Uterine smooth muscle cell (primary cell): Measurements from ENCODE around the gene NUP58. TPM values are rescaled to one million over a fixed set of nuclear protein-coding genes. Genes with fewer than 3 reads are reported as not detected.

Source experiments
- total RNA-seq: library from RNA; depleted of rRNA; stranded (reverse); fragments of >200 nt; gene quantifications from 2 replicates; pipeline ENCODE4 v1.2.3, GENCODE V29; 2014

The NUP58 gene
- 74.4 and 97.4 TPM in 2 replicates for total RNA-seq

GRCh38 chr13:25301347-25302113 lies at the start of gene NUP58:
Gene NUP58, plus strand, starts transcription at chr13:25301625. Its CDS starts 149 bp downstream, at chr13:25301774.

GRCh38 chr13:25286969-25287961 lies 14.2 kb upstream of the NUP58 start, which contains the start of gene MTMR6:
Gene MTMR6, minus strand, starts transcription at chr13:25287488. Its CDS starts 241 bp downstream, at chr13:25287247.

GRCh38 chr13:25371875-25372283 lies 70.5 kb downstream of the NUP58 start, which contains the start of gene ATP8A2:
Gene ATP8A2, plus strand, starts transcription at chr13:25371974. Its CDS starts 239 bp downstream, at chr13:25372213.

Other genes with a start within 250 kb of the NUP58 start
- gene PABPC3, start 205.5 kb upstream of the NUP58 start, total RNA-seq = 0.11 and 0.37 TPM in 2 replicates
- gene AMER2, start 129.3 kb upstream of the NUP58 start, total RNA-seq = under 0.01 TPM in 1 of 2 replicates, not detected in the other
- 30.4 and 37.1 TPM in 2 replicates for gene MTMR6, start 14.1 kb upstream of the NUP58 start, total RNA-seq
- gene ATP8A2, start 70.3 kb downstream of the NUP58 start, total RNA-seq = 0.22 and 0.25 TPM in 2 replicates